ENCODE results near the gene USP25.
A peak's percentile ranks its signal among the peaks of the same experiment; 100 is the strongest.

USP25 gene

DNA sequence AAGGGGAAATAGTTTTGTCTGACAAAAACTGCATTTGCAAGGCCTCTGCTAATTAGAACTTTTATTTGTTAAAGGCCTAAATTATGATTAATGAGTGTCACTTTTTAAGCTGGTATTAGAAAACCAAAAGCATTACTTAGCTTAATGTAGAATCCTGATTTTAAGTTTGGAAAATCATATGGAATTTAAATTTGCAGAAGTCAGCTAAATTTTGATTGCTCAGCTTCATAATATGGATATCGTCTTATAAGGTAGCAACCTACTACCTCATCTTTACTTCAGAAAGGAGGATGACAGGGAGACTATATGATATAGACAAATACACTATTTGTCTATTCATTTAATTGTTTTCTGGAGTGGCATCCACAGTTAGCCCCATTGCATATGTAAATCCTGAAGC lies 114.0 kb downstream of the USP25 start:
- DNase-seq (ENCODE audit: insufficient read length, low spot score), result no peak
- FAIRE-seq, result no peak

GRCh38 chr21:15848634-15849560 lies 119.1 kb downstream of the USP25 start:
- DNase-seq (ENCODE audit: insufficient read length, low spot score), result peak; percentile 5
- FAIRE-seq, result no peak

GRCh38 chr21:15849927-15850326 lies 120.1 kb downstream of the USP25 start:
- DNase-seq (ENCODE audit: insufficient read length, low spot score) (no peak), FAIRE-seq (no peak)

- no peak for FAIRE-seq
- peak; percentile 7 for DNase-seq (ENCODE audit: insufficient read length, low spot score)
Observed at GRCh38 chr21:15850645-15851044, 120.9 kb downstream of the USP25 start.

- no peak for FAIRE-seq
- no peak for DNase-seq (ENCODE audit: insufficient read length, low spot score)
Observed at GRCh38 chr21:15852146-15852545, 122.4 kb downstream of the USP25 start.

GRCh38 chr21:15853126-15853525 lies 123.3 kb downstream of the USP25 start:
- DNase-seq (ENCODE audit: insufficient read length, low spot score) (no peak), FAIRE-seq (peak; percentile 51)

DNA sequence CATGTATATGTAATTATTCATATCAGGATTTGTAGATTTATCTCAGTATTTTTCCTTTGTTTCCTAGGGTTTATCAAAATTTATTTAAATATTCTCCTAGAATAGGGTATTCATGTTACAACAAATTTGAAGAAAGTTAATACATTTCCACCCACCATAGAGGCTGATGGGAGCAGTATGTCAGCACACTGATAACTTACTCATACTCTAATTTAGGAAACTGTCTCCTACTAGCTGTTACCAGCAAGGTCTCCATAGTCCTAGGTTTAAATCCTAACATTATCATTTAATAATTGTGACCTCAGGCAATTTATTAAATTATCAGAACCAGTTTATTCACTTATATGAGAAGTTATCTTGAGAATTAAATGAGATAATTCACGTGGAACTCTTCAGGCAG lies 127.0 kb downstream of the USP25 start:
- DNase-seq (ENCODE audit: insufficient read length, low spot score) (no peak), FAIRE-seq (no peak)

- FAIRE-seq (no peak), DNase-seq (ENCODE audit: insufficient read length, low spot score) (no peak)
Observed at GRCh38 chr21:15857740-15858139, 128.0 kb downstream of the USP25 start.

- DNase-seq (ENCODE audit: insufficient read length, low spot score) (no peak), FAIRE-seq (no peak)
Observed at GRCh38 chr21:15860541-15860940, 130.8 kb downstream of the USP25 start.

DNA sequence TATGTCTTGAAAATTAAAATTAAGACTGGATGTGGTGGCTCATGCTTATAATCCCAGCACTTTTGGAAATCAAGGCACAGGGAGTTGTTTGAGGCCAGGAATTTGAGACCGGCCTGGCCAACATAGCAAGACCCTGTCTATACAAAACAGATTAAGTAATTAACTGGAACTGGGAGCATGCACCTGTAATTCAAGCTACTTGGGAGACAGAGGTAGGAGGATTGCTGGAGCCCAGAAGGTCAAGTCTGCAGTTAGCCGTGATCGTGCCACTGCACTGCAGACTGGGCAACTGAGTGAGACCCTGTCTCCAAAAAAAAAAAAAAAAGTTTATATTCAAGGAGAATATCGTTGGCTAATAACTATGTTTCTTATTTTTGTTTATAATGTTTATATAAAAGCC lies 139.2 kb downstream of the USP25 start:
- no peak for FAIRE-seq
- DNase-seq (ENCODE audit: insufficient read length, low spot score), result no peak

DNA sequence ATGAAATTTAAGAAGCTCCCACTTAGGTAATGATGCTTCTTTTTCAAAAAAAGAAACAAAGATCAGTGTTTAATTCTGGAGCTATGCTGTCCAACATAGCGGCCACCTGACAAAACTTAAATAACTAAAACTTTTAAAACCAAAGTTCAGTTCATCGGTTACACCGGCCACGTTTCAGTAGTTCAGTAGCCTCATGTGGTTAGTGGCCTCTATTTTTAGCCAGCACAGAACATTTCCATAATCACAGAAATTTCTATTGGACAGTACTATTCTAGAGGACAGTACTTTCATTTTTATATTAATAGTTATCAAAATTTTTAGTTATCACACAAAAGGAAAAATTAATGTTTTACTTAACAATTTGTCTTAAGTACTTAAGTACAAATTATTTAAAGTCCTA lies 141.0 kb downstream of the USP25 start:
- no peak for FAIRE-seq
- no peak for DNase-seq (ENCODE audit: insufficient read length, low spot score)

- DNase-seq (ENCODE audit: insufficient read length, low spot score) (no peak), FAIRE-seq (no peak)
Observed at GRCh38 chr21:15872236-15872635, 142.5 kb downstream of the USP25 start.

DNA sequence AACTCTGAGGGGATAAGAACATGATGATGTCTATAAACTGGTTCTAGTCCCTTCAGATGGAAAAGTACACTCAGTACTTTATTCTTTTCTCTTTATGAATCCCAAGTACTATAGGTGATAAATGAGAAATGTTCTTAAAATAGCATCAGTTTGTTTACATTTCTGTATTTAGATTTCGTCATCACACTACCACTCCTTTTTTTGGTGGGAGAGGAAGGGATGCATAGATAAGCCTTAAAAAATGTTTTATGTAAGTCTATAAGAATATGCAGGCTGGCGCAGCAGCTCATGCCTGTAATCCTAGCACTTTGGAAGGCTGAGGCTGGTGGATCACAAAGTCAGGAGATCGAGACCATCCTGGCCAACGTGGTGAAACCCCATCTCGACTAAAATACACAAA lies 144.8 kb downstream of the USP25 start:
- no peak for FAIRE-seq
- no peak for DNase-seq (ENCODE audit: insufficient read length, low spot score)

- FAIRE-seq (no peak), DNase-seq (ENCODE audit: insufficient read length, low spot score) (no peak)
Observed at GRCh38 chr21:15875286-15875685, 145.5 kb downstream of the USP25 start.

DNA sequence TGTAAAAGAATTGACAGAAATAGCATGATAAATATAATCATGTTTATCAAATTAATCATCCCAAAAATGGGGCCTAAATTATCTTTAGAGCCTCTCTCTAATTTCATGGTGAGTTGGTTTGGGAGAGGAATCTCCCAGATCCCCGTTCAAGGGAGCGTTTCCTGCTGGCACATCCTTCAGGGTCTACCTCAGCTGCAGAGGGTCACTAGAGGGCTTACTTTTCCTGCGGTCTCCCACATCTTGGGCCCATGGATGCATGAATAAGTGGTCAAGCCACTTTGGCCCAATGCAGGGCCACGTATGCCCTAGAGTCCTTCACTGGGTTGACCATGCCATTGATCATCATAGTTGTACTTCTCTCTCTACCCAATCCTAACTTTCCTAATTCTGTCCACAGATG lies 164.1 kb downstream of the USP25 start:
- no peak for FAIRE-seq
- no peak for DNase-seq (ENCODE audit: insufficient read length, low spot score)

DNA sequence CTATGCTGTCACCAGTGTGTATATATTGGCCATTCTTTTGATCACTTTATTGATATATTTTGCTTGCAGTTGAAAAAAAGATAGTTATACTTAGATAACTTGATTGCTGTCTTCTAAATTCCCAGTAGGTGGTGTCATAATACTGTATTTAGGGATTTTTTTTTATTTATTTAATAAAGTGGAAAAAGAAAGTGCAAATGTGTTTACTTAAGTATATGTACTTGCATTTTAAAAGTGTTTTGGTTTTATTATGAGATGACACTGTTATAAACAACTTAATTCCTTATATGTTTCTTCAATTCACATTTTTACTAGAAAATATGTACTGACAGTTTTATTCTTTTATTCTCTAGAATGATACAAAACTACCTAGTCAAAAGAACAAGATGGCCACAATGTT lies 164.8 kb downstream of the USP25 start:
- DNase-seq (ENCODE audit: insufficient read length, low spot score) (no peak), FAIRE-seq (no peak)

- DNase-seq (ENCODE audit: insufficient read length, low spot score), result no peak
- no peak for FAIRE-seq
Observed at GRCh38 chr21:15895142-15896106, 165.6 kb downstream of the USP25 start.

- no peak for FAIRE-seq
- DNase-seq (ENCODE audit: insufficient read length, low spot score), result no peak
Observed at GRCh38 chr21:15896501-15896900, 166.7 kb downstream of the USP25 start.

- no peak for FAIRE-seq
- DNase-seq (ENCODE audit: insufficient read length, low spot score), result no peak
Observed at GRCh38 chr21:15904389-15904788, 174.6 kb downstream of the USP25 start.

DNA sequence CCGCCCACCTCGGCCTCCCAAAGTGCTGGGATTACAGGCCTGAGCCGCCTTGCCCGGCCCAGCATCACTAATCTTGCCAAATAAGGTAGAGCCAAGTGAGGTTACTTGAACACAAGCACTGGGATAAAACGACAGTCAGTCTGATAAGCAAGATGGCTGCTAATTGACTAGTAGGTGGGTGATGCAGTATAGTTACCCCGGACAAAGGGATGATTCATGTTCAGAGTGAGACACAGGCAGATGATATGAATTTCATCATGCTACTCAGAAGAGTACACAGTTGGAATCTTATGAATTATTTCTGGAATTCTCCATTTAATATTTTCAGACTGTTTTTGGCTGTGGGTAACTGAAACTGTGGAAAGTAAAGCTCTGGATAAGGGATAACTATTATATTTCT lies 178.4 kb downstream of the USP25 start:
- FAIRE-seq, result no peak
- DNase-seq (ENCODE audit: insufficient read length, low spot score), result no peak

DNA sequence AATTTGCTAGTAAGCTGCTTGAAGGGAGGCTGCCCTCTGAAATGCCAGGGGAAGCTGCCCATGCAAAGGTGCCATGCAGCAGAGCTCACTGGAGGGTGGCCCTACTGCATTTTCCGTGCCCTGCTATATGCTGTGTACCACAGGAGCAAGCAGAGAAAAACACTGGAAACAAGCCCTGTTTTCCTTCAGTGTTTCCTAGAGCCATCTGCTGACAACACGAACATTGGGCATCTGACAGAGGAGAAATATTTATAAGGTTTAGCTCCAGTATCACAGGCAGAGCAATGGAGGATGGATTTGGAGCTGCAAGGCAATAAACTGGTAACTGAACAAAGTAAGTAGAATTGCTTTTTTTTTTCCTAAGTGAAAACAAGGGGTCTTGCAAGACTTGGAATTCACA lies 198.4 kb downstream of the USP25 start:
- DNase-seq (ENCODE audit: insufficient read length, low spot score), result no peak

More for the DNA sequence above, 198.4 kb downstream of the USP25 start:
- FAIRE-seq, result no peak
